Hematopoietic multipotent progenitor cell treated with erythropoietin and hydrocortisone succinate and interleukin-3 and kit ligand, for 15 days (in vitro differentiated cells): ENCODE measurements around the gene SND1.

ENCODE experiments used
- DNase-seq: peaks from one replicate; pipeline ENCODE4 v3.0.0-alpha.2; 2015; ENCODE audit warnings: low spot score

Gene SND1

GRCh38 chr7:127932496-127932895 lies 280.5 kb downstream of the SND1 start:
- DNase-seq: no peak

DNA sequence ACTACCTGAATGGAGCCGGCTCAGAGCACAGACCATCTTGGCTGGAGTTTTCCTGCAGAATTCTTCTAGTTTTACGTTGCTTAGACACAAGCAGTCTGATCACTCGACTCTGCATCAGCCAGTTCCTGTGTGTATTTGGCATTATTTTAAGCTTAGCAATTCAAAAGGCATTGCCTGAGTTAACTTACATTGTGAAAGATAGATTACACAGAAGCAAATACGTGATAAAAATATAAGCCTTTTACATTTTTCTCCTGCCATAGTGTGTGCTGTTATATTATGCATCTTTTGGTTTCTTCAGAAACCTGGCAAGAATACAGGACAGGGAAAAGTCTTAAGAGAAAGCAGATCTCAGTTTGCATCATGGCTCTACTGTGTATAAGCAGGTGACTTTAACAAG lies 281.2 kb downstream of the SND1 start:
- DNase-seq: no peak

GRCh38 chr7:127934711-127935110 lies 282.7 kb downstream of the SND1 start:
- no peak for DNase-seq

DNA sequence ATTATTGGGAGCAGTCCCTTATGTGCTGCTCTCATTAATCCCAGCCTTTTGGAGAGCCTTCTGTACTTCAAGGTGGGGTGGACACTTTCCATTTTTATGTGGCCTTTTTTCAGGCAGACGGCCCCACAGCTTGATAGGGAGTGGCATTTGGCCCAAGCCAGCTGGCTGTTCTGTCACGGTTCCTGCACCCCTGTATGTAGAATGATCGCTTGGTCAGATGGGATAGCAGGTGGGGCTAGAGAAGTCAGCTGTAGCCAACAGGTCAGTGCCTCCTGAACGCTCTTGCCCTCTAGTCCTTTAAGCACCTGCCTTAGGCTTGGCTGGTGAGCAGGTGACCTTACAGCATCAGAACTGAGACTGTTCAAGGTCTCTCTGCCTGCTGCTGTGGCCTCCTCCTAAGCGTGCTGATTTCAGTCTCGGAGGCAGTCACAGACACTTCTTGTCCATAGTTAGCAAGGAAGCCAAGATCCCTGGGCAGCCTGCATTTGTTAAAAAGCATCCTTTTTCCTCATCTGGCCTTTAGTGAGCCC lies 283.9 kb downstream of the SND1 start:
- no peak for DNase-seq

DNA sequence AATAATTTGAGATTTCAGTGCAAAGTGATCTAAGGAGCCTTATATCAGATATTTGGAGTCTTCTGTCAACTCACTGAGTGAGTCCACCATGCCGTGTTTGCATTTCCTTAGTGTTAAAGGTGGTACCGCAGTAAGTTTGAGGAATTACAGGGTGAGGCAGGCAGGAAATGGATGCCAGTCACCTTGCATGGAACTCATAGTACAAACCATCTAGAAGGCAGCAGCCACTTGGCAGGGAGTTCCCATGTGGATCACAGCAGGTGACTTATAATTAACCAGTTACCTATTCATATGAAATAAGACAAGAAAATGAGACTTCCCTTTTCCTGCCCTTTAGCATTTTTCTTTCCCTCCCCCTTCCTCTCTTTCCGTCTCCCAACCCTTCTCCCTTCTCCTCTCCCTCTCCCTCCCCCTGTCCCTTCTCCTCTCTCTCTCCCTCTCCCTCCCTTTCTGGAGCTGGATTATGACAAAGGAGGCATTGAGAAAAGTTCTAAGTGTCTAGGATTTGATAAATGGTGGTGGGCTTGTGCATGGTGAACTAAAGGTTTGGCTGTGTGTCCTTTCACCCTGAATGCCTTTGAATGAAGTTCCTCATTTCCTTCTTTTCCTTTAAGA lies 285.2 kb downstream of the SND1 start:
- DNase-seq: no peak

DNA sequence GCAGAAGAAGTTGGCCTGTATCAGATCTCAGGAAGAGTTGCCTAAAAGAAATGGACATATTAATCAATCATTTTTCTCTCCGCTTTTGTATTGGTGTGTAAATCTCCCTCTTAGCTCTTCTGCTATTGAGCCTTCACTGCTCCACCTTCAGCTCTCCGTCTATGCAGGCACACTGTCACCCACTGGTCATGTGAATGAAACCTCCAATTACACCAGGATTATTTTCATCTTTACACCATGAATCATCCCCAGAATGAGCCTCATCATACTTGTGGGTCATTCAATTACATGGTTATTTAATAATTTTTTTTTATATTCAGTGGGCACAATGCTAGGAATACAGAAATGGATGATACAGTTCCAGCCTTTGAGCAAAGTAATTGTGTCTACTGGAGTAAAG lies 286.6 kb downstream of the SND1 start:
- DNase-seq: no peak

DNA sequence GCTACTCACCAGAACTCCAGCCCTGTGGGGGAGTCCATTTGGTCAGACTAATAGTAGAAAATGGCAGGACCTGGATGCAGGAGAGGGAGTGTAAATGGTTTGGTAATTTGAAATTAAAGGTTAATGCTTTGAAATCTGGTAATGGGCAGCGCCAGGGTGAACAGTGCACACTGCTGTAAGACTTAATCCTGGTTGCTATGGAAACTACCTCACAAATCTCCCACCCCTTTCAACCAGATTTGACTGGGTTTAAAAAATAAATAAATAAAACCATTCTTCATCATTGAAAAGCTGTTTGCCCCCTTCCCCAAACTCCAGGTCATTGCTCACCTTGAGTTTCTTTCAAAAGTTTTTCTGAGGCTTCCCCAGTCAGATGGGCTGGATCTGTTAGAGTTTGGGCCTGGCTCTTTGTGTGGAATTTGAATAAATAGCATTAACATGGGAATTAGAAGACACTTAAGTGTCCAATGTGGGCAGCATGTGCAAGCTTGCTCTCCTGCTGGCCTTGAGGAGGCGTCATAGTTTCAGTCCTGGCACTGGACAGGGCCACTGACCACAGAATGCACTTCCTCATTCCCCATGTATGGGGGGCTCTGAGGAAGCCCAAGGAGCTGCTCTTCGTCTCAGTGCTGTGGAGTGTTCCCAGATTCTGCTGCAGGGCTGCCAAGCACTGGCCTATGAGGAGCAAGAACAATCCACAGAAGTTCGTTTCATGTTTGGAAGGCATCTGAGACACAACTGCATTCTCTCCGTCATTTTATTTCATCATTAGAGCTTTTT lies 288.6 kb downstream of the SND1 start:
- no peak for DNase-seq

DNA sequence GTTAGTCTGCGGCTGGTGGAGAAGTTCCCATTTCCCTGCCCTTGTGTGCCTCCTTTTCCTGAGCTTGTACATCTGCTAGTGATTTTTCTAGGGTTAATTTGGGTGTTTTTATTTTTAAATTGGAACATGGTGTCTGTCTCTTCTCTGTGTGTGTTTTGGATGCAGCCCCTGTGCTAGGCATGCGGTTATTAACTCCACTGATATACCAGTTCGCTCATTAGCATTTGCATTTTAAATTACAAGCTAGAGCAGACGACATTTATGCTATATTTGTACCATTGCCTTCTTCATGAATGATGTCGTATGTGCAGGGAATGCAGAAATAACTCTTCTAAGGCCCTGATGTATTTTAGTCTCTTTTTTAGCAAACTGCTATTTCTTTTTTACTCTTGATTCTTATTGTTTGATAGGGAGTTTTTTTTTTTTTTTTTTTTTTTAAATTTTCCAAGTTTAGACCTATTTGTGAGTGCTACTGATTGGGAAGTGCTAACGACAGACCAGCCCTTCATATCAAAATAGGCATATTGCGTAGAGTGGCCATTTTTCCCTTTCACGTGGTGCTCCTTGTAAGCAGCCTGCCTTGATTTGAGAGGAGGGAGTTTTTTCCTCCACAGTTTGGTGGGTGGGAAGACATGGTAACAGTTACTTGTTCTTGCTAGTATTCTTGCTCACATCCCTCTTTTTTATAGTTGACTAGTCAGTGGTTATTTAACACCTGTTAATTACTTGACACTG lies 289.6 kb downstream of the SND1 start:
- no peak for DNase-seq

DNA sequence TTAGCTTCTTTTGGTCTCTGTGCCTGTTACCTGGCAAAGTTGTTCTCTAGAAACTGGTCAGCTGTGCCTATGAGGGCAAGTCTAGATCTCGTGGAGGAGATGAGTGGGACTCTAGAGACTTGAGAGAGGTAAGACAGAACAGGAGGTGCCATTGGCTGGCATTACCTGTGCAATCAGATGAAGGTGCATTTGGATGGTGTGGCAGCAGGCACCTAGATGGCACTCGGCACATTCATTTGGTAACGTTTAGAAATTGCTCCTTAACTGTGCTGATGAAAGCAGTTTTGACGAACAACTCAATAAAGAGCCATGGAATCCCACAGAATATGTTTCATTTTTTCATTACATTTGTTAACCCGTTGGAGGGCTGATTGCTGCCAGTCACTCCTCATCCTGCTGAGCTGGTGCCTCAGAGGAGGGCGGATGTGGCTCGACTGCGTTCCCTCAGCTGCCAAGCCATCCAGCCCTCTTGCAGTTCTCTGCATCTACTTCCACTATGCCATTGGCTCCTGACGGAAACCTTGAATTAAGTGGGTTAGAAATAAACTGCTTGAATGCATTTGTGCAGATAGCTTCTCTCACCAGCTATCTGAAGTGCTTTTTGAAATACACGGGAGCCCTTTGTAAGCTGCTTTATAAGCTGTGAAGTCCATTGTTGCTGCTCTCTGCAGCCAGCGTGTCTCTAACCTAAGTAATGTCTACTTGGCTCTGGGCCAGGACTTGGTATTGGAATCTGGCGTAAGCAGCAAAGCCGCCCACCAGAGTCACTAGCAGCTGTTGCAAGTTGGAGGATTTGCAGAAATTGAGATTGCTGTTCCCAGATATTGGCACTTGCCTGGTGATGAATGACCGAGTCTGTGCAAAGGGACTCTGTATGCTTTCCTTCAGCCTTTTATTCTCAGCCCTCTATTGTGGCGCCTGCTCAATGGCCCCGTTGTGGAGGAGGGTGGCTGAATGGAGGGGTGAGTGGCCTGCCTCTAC lies 291.8 kb downstream of the SND1 start:
- DNase-seq: peak; percentile 29

DNA sequence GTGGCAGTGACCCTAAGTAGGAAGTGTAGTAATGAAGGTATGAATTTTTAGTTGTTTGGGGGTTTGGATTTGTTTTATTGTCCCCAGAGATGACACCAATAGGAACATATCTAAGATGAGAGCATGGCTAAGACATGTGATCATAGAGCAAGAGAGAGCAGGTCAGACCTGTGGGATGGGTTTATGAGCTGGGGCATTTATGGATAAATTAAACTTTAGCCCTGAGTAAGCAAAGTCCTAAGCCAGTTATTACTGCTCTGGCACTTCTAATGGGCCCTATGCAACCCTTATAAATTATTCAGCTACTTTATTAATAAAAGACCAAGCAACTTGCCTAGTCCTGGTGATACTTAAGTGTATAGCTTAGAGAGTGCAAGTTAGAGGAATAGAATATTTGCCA lies 294.1 kb downstream of the SND1 start:
- DNase-seq: no peak

DNA sequence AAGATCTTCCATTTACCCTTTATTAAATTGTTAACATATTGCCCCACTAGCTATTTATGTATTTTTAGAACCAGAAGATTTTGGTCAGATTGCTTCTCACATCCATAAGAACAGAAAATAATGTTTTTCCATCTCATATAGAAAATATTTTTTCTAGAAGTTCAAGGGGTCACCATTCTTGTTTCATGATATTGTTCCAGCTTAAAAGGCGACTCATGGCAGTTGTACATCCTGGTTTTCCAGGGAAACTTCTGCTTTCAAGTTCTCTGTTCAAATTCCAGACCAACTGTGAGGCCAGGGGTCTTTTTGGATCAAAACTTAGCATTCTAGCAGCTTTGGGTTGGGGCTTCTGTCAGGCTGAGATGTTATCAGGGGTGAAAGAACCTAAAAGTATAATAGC lies 294.9 kb downstream of the SND1 start:
- no peak for DNase-seq

- DNase-seq: no peak
These were observed 296.3 kb downstream of the SND1 start for GRCh38 chr7:127948312-127948711.

GRCh38 chr7:127948930-127949329 lies 296.9 kb downstream of the SND1 start:
- DNase-seq: no peak

DNA sequence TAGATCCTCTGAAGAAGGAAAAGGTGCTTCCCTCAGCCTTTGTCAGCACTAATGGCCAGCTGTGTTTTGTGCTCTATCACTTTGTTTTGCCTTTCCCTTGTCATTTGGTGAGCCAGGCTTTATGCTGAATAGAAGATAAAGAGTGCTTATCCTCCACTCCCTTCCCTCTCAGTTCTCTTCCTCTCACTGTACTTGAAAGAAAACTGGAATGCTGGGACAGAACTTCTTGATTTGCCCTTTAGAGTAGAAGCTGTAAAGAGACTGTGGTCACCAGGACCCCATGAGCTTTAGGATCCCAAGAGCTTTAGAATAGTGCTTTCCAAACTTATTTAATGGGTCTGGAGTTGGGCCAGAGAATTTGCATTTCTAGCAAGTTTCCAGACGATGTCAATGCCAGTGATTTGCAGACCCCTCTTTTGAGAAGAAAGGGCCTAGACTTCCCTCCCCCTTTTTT lies 297.8 kb downstream of the SND1 start:
- DNase-seq: no peak

DNA sequence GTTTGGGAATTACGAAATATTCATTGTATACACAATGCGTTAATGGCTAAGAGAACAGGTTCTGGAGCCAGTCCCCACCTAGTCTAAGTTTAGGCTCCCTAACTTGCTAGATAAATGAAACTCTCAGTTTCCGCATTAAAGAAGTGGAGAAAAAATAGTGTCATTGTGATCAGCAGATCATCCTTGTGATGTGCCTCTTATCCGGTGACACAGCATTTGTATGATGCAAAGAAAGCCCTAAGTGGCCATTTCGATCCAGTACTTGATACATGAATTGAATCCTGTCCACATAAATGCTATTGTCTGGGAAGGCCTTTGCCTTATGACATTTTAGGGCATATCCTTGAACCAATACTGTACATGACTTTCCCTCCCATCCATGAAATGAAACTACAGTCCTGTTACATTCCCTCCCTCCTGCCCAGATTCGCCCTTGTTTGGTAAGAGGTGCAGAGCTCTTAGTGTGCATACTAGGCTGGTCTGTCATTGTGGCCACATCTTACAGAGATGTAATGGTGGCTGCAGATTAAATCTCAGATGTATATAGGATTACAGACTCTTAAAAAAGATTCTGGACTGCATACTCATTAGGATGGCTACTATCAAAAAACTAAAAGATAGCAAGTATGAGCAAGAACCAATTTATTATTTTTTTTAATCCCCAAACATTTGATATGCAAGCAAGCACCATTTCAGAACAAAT lies 298.4 kb downstream of the SND1 start:
- no peak for DNase-seq

DNA sequence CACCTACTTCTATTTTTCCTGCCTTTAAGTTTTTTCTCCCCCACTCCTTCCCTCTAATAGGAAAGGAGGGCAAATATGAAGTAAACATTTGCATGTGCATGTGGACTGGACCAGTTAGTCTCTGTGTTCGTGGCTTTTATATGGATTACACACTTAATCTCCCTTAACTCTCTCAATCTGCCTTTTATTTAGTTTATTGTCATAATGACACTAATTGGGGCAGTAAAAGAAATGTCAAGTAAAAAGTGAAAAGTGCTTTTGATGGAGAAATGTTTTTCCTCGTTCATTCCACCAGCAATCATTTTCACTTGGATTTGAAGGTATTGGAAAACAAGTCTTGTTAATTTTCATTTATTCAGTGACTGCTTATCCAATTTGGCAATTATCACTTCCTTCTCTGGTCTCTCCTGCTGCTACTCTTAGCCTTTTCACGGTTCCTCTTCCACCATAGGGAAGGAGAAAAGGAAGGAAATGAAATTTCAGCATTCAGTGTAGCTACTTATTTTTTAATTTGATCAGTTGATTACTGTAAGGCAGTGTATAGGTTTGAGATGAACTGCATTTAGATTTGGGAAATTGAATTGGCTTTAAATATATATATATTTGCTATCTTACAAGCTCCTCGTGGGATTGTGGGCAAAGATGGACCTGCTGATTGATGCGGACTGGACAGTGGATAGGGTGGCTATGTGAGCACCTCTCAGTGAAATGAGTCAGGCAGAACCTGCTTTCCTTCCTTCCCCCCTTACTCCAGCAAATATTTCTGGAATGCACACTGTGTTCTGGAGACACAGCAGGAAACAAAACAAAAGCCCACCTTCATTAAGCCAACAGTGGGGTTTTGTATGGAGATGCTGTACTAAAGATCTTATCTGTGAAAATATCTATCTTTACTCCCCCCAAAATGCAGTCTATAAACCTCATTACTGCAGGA lies 301.7 kb downstream of the SND1 start:
- no peak for DNase-seq

GRCh38 chr7:127954357-127954748 lies 302.4 kb downstream of the SND1 start:
- no peak for DNase-seq

DNA sequence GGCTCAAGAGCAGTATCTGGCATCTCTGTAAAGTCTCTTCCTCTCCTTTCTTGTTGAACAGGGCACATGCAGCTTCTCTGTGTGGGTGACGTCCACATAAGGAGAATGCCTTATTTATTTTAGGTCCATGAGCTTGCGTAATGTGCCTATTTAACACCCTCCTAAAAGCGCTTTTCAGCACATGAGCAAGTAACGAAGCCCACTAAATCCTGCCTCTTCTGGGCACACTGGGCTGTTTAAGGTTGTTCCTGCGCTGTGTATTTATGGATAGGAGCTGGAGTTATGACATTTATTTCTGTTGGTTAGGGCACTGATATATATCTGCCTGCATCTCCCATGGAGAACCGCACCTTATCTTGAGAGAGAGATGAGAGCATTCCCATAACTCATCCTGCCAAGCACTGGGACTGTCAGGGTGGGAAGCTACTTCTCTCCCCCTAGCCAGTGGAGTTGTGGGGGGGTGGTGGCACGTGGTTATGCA lies 303.1 kb downstream of the SND1 start:
- DNase-seq: no peak

- DNase-seq: no peak
These were observed 305.9 kb downstream of the SND1 start for GRCh38 chr7:127957886-127958285.

DNA sequence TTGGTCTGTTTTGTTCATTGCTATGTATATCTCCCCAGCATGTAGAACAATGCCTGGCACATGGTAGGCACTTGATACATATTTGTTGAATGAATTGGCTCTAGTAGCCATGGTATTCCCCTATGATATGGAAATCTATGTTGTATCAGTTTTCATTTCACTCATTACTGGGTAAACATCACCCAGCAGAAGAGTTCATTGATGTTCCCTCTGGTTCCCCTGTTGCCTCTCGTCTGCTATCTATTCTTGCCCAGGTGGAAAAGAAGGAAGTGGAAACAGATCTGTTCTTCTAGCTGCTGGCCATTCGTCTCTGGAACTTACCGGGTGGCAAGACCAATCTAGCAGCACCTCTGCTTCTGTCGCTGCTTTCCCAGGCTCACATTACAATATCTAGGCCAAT lies 307.8 kb downstream of the SND1 start:
- DNase-seq: no peak
